ENCODE results near the gene CLRN3.

DNA sequence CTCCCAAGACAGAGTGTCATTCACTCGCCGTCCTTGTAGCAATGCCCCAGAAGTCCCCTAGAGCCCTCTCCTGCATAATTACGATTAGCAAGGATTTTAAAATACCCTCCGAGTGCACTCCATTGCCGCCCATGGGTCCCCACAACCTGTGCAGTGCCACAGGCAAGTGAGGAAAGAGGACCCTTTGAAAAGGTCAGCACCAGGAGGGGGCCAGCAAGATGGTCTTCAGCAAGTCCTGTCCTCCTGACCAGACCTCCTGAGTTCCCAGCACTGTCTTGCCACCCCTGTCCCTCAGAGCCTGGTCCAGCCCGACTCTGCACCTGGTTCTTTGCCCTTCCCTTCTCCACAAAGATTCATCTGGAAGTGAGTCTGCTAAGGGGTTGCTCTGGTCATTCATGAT is 32.1 kb downstream of the CLRN3 start:
- TF ChIP-seq, protein P1, sequence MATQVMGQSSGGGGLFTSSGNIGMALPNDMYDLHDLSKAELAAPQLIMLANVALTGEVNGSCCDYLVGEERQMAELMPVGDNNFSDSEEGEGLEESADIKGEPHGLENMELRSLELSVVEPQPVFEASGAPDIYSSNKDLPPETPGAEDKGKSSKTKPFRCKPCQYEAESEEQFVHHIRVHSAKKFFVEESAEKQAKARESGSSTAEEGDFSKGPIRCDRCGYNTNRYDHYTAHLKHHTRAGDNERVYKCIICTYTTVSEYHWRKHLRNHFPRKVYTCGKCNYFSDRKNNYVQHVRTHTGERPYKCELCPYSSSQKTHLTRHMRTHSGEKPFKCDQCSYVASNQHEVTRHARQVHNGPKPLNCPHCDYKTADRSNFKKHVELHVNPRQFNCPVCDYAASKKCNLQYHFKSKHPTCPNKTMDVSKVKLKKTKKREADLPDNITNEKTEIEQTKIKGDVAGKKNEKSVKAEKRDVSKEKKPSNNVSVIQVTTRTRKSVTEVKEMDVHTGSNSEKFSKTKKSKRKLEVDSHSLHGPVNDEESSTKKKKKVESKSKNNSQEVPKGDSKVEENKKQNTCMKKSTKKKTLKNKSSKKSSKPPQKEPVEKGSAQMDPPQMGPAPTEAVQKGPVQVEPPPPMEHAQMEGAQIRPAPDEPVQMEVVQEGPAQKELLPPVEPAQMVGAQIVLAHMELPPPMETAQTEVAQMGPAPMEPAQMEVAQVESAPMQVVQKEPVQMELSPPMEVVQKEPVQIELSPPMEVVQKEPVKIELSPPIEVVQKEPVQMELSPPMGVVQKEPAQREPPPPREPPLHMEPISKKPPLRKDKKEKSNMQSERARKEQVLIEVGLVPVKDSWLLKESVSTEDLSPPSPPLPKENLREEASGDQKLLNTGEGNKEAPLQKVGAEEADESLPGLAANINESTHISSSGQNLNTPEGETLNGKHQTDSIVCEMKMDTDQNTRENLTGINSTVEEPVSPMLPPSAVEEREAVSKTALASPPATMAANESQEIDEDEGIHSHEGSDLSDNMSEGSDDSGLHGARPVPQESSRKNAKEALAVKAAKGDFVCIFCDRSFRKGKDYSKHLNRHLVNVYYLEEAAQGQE (IDR thresholded peaks at IDR 0.05; ENCODE audit: insufficient read depth in 1 of 2, low read depth in 2 of 2, low read length in 2 of 2), result no peak
- TF ChIP-seq POLR2AphosphoS5 (IDR thresholded peaks at IDR 0.05; ENCODE audit: low read depth, low read length), result no peak
- TF ChIP-seq SIN3A (IDR thresholded peaks at IDR 0.05; ENCODE audit: borderline replicate concordance, insufficient read depth, low read length), result no peak

Measured in PFSK-1 (cell line).